HepG2 (cell line): ENCODE measurements around the gene CD72. TPM values are rescaled to one million over a fixed set of nuclear protein-coding genes. Genes with fewer than 3 reads are reported as not detected.

ENCODE experiments used
- BATF2 ChIP-seq: sonication (generic); formaldehyde crosslinking; IDR thresholded peaks from 2 replicates; pipeline ENCODE4 v1.8.0; 2022; ENCODE audit warnings: mild to moderate bottlenecking, missing genetic modification reagents, moderate library complexity
- CENPBD1 ChIP-seq: sonication (generic); formaldehyde crosslinking; IDR thresholded peaks from 2 replicates; pipeline ENCODE4 v1.8.0; 2022; ENCODE audit warnings: missing genetic modification reagents, low read depth, mild to moderate bottlenecking, borderline replicate concordance
- GABPB1 ChIP-seq: IDR thresholded peaks from 2 replicates; pipeline ENCODE4 v1.6.1; 2016; ENCODE audit warnings: mild to moderate bottlenecking, missing genetic modification reagents, moderate library complexity, missing compliant biosample characterization
- KAT2B ChIP-seq: fragments of 150-350 bp; IDR thresholded peaks from 2 replicates; pipeline ENCODE4 v1.6.1; 2014; ENCODE audit warnings: low read depth, low read length, borderline replicate concordance
- MED13 ChIP-seq: sonication (generic); formaldehyde crosslinking; IDR thresholded peaks from 2 replicates; pipeline ENCODE4 v1.5.0; 2020; ENCODE audit warnings: missing genetic modification reagents
- PAF1 ChIP-seq: IDR thresholded peaks from 2 replicates; pipeline ENCODE4 v1.6.1; 2016; ENCODE audit warnings: missing genetic modification reagents, missing compliant biosample characterization
- PAXIP1 ChIP-seq: sonication (generic); formaldehyde crosslinking; conservative IDR thresholded peaks from 2 replicates; pipeline ENCODE4 v1.4.0; 2020; ENCODE audit warnings: mild to moderate bottlenecking, missing genetic modification reagents, moderate library complexity
- PRMT3 ChIP-seq: sonication (generic); formaldehyde crosslinking; IDR thresholded peaks from 2 replicates; pipeline ENCODE4 v1.8.1; 2022; ENCODE audit warnings: low read depth, mild to moderate bottlenecking, moderate library complexity, missing genetic modification reagents, borderline replicate concordance
- REXO4 ChIP-seq: sonication (generic); formaldehyde crosslinking; IDR thresholded peaks from 2 replicates; pipeline ENCODE4 v1.8.0; 2022; ENCODE audit warnings: missing genetic modification reagents, mild to moderate bottlenecking, borderline replicate concordance
- SRSF9 ChIP-seq: fragments of 200-400 bp; formaldehyde crosslinking; IDR thresholded peaks from 2 replicates; pipeline ENCODE4 v1.6.1; 2018; ENCODE audit warnings: borderline replicate concordance, mild to moderate bottlenecking, low read depth, low read length; ENCODE audit not compliant: insufficient read depth, poor library complexity, severe bottlenecking
- XRCC5 ChIP-seq: fragments of 200-400 bp; formaldehyde crosslinking; optimal IDR thresholded peaks from 2 replicates; pipeline ENCODE3; 2017; ENCODE audit warnings: mild to moderate bottlenecking, low read length
- ZNF160 ChIP-seq: sonication (generic); formaldehyde crosslinking; IDR thresholded peaks from 2 replicates; pipeline ENCODE4 v1.8.0; 2022; ENCODE audit warnings: mild to moderate bottlenecking, inconsistent platforms, missing genetic modification reagents
- ZNF329 ChIP-seq: sonication (generic); formaldehyde crosslinking; IDR thresholded peaks from 2 replicates; pipeline ENCODE4 v1.9.0; 2021; ENCODE audit warnings: low read depth, mild to moderate bottlenecking, missing genetic modification reagents
- ZNF501 ChIP-seq: sonication (generic); formaldehyde crosslinking; IDR thresholded peaks from 2 replicates; pipeline ENCODE4 v1.5.1; 2020; ENCODE audit warnings: mild to moderate bottlenecking, moderate library complexity, missing genetic modification reagents
- ZNF530 ChIP-seq: sonication (generic); formaldehyde crosslinking; IDR thresholded peaks from 2 replicates; pipeline ENCODE4 v1.5.0; 2020; ENCODE audit warnings: low read depth, mild to moderate bottlenecking, missing genetic modification reagents
- ZNF615 ChIP-seq: sonication (generic); formaldehyde crosslinking; IDR thresholded peaks from 2 replicates; pipeline ENCODE4 v1.5.0; 2020; ENCODE audit warnings: mild to moderate bottlenecking, missing genetic modification reagents, borderline replicate concordance
- ZNF749 ChIP-seq: sonication (generic); formaldehyde crosslinking; IDR thresholded peaks from 2 replicates; pipeline ENCODE4 v1.8.0; 2022; ENCODE audit warnings: mild to moderate bottlenecking, missing genetic modification reagents, moderate library complexity, borderline replicate concordance
- ZNF784 ChIP-seq: sonication (generic); formaldehyde crosslinking; IDR thresholded peaks from 2 replicates; pipeline ENCODE4 v1.5.1; 2020; ENCODE audit warnings: missing genetic modification reagents, mild to moderate bottlenecking, borderline replicate concordance
- ZNF850 ChIP-seq: sonication (generic); formaldehyde crosslinking; conservative IDR thresholded peaks from 2 replicates; pipeline ENCODE4 v1.9.0; 2021; ENCODE audit warnings: mild to moderate bottlenecking, missing genetic modification reagents
- ZSCAN30 ChIP-seq: sonication (generic); formaldehyde crosslinking; IDR thresholded peaks from 2 replicates; pipeline ENCODE4 v1.5.0; 2020; ENCODE audit warnings: mild to moderate bottlenecking, missing genetic modification reagents
- polyA plus RNA-seq, 8 experiments: library from polyadenylated mRNA; depleted of rRNA in 3 of 8; stranded (reverse) in 7 of 8; unstranded in 1 of 8; fragments of >200 nt; fragmentation: Illumina TruSeq in 4 of 8; extraction: Trizol in 4 of 8; gene quantifications; 2 replicates each; pipeline versions ENCODE4 v1.2.1 to v1.2.3, GENCODE V29; 2011 to 2016; ENCODE audit warnings: low read depth in 4 of 8, missing spikeins in 1 of 8, mixed read lengths in 1 of 8; ENCODE audit not compliant: insufficient read depth in 1 of 8
- total RNA-seq, 5 experiments: library from RNA; depleted of rRNA; stranded (reverse); fragments of >200 nt; fragmentation: Illumina TruSeq; extraction: Trizol; gene quantifications; 2 replicates each; pipeline ENCODE4 v1.2.3, GENCODE V29; 2016; ENCODE audit warnings: low read depth in 1 of 5

Gene CD72
- total and polyA plus RNA-seq, 2 of the 13 experiments (the other 11 are each of a cell fraction or from before 2014, with no cell fraction given): 0.18 to 1.1 TPM

GRCh38 chr9:35603986-35604577, 14.1 kb downstream of the CD72 start (continued):
- TF ChIP-seq ZNF784 (CRISPR knock-in tag) (peak; percentile 93; the same call in 1 of the 2 replicates), SRSF9 (no peak), ZNF329 (CRISPR knock-in tag) (no peak), GABPB1 (peak; percentile 94), ZNF850 (no peak), PAXIP1 (CRISPR knock-in tag) (peak; percentile 70; the same call in 1 of the 2 replicates), ZSCAN30 (CRISPR knock-in tag) (no peak), ZNF615 (CRISPR knock-in tag) (no peak; the same call in 1 of the 2 replicates), REXO4 (CRISPR knock-in tag) (no peak), XRCC5 (peak; percentile 78), MED13 (no peak), ZNF501 (CRISPR knock-in tag) (peak; percentile 64; the same call in 1 of the 2 replicates), BATF2 (no peak), KAT2B (no peak), PAF1 (no peak), CENPBD1 (no peak), ZNF160 (CRISPR knock-in tag) (no peak), ZNF749 (CRISPR knock-in tag) (no peak), ZNF530 (CRISPR knock-in tag) (no peak), PRMT3 (CRISPR knock-in tag) (no peak)
